Activated CD4-positive, alpha-beta T cell treated with anti-CD3 and anti-CD28 coated beads, Interleukin-2, amount 50 U/mL, for 48 hours (primary cell): ENCODE results near the gene ENDOU.

ENCODE experiments used
- DNase-seq, 2 experiments: peaks; one replicate each; pipeline ENCODE4 v3.0.0-alpha.2; 2020

The ENDOU gene

DNA sequence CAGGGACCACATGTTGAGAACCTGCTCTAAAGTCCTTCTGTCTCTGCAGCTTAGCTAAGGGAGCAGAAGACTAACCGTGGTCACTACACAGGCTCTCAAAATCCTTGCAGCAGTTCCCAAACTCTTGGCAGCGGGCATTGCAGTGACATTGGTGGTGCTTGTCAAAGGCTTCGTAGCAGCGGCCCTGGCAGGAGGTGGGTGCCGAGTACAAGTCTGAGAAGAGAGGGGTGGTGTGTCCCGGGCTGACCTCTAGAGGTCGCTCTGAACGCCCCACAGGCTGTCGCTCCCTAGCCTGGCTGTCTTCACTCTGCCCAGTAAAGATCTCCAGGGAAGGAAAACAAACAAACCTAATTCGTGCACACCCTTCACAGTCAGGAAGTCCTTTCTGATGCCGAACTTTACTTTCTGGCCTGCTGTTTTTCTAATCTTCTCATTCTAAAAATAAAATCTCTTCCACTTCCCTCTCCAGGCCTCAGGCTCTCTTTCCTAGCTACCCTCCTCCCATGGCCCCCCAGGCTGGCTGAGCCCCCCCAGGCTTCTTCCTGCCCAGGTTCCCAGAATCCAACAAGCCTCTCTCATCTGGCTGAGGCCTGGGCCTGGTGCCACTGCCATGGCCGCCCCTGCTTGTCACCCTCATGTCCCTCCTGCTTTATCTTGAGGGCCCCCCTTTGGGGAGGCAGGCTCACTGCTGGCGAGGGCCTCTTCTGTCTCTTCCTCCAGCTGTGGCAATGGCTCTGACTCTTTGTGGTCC, 7.7 kb downstream of the ENDOU start:
- peak; percentile 47 to 61 for DNase-seq

GRCh38 chr12:47717046-47717442, 8.2 kb downstream of the ENDOU start:
- DNase-seq = no peak

DNA sequence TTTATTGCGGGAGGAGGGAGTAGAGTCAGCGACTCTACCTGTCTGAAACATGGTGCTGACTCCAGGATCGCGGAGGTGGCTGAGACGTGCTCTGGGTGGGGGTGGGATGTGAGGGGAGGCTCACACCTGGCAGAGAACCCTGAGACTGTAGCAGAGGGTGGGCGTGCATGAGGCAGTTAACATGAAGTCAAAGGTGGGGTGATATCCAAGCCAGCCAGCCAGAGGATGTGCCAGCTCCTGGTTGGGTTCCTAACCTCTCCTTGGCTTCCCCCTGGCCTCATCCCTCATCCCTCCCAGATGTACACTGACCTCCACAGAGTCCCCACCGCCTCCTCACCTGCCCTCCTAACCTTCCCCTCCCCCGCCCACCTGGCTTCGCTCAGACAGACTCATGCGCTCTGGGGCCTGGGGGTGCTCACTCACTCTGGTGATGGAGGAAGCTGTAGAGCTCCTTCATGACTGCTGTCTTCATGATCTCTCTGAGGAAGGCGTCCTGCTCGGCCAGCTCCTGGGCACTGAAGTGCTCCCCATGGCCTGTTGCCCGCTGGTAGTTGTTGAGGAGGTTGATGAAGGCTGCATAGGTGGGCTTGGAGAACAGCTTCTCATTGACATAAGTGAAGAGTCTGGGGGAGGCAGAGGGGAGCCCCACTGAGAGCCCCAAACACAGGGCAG, 9.3 kb downstream of the ENDOU start:
- DNase-seq = no peak

- DNase-seq = peak; percentile 78 to 84
Measured at GRCh38 chr12:47715393-47715876, 9.9 kb downstream of the ENDOU start.

DNA sequence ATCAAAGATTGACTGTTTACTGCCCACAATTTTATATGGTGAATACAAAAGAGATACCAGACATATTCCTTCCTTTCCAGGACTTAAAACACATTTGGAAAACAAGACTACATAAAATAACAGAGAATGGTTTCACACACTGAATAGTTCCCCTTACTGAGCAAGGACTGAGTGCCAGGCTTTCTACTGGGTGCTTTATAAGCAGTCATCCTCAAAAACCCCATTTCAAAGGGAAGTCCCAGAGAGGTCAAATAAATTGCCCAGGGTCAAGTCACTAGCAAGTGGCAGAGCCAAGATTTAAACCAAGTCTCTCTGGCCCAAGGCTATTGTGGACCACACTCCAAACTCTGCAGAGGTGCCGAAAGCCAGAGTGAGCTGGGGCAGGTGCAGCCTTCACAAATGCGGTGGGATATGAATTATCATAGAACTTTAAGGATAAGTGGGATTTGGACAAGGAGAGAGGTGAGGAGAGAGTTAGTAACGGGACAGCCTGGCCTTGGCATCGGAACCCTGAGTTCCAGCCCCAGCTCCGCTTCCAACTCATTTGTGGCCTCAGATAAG, 10.4 kb downstream of the ENDOU start:
- DNase-seq = no peak

DNA sequence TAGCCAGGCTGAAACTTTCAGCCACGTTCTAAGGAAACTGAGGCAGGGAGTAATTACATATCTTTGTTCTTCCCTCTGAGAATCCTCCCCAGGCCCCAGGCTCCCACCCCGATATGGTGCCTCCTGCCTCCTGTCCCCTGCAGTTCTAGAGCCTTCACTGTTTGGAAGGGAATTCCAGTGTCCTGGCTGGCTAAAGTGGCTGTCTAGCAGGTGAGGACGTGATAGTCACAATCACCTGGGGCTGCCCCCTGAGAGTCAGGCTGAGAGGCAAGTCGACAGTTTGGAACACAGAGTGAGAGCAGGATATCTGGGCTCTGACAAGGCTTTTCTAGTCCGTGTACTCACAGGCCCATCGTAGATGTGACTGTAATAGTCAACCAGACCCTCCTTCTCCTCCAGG, 13.1 kb downstream of the ENDOU start:
- no peak for DNase-seq

- no peak for DNase-seq
Measured at GRCh38 chr12:47711448-47711847, 13.8 kb downstream of the ENDOU start.

GRCh38 chr12:47710278-47710677, 15.0 kb downstream of the ENDOU start:
- DNase-seq = no peak

GRCh38 chr12:47709671-47710070, 15.6 kb downstream of the ENDOU start:
- DNase-seq = no peak

DNA sequence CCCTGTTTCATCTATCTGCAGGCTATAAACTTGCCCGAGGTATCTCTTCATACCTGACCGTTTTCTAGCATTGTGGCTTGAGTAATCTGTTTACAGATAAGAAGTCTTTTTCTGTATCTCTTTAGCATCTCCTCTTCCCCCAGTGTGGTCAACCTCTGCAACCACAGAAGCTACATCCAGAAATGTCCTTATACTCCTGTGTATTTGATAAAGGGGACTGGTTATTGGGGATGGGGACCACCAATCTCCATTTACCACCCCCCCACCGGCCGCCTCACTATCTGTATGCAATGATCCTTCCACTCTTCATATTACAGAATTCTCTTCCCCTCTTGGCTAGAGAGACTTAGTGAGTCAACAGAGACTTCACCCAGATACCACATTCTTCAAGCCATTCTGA, 16.1 kb downstream of the ENDOU start:
- no peak for DNase-seq

DNA sequence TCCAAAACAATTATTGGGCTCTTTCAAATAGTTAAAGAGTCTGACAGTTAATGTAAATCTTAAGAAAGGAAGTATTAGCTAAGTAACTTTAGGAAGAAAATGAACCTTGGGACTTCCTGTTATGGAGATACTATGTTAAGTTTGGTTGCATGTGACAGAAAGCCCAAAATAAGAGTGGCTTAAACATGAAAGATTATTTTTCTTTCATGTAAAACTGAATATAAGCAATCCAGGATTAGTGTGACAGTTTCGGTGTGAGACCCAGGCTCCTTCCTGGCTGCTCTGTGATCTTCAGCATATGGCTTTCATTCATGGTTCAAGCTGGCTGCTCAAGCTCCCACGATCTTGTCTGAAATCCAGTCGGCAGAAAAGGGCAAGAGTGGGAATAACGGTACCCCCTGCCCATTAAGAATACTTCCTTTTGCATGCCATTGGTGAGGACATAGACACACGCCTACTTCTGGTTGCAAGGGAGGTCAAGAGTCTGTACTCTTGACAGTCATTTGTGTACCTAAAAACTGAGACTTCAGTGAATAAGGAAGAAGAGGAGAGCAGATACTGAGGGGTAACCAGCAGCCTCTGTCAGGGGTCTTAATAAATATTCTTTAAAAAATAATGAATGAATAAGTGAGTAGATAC, 17.3 kb downstream of the ENDOU start:
- DNase-seq = no peak

- DNase-seq = no peak
Measured at GRCh38 chr12:47707355-47707754, 17.9 kb downstream of the ENDOU start.

GRCh38 chr12:47705566-47706425, 19.5 kb downstream of the ENDOU start, which contains the start of gene RPAP3:
Gene RPAP3 (minus strand): TSS chr12:47706030. CDS start chr12:47702840, 3,190 bp downstream.
- DNase-seq = peak; percentile 99

DNA sequence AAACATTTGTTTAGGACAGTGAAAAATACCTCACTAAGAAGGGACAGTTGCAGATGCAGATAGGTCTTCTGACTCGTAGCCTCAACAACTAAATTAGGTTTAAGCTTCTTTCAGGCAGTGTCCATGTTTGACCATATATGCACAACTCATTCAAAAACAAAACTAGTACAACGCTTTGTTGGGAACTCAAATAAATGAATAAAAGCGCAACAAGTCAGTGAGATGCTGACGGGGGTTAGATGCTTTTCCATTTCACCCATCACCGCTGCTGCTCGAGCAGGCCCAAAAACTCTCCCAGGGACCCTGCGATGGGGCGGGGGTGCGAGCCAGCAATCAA, 20.1 kb downstream of the ENDOU start:
- DNase-seq = no peak

DNA sequence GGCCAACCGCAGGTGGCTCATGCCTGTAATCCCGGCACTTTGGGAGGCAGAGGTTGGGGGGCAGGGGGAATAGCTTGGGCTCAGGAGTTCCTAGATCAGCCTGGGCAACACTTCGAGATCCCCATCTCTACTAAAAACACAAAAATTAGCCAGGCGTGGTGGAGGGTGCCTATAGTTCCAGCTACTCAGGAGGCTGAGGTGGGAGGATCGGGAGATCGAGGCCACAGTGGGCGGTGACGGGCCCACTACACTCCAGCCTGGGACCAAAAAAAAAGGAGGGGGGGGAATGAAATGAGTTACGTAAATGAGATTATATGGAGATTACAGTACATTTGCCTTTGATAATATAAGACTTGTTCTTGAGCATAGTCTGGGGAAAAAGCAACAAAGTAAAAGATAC, 20.6 kb downstream of the ENDOU start:
- DNase-seq = no peak

- DNase-seq = no peak
Measured at GRCh38 chr12:47700263-47700662, 25.0 kb downstream of the ENDOU start.

GRCh38 chr12:47698631-47699030, 26.7 kb downstream of the ENDOU start:
- no peak for DNase-seq

- DNase-seq = no peak
Measured at GRCh38 chr12:47698055-47698454, 27.2 kb downstream of the ENDOU start.

GRCh38 chr12:47689215-47689614, 36.1 kb downstream of the ENDOU start:
- no peak for DNase-seq

DNA sequence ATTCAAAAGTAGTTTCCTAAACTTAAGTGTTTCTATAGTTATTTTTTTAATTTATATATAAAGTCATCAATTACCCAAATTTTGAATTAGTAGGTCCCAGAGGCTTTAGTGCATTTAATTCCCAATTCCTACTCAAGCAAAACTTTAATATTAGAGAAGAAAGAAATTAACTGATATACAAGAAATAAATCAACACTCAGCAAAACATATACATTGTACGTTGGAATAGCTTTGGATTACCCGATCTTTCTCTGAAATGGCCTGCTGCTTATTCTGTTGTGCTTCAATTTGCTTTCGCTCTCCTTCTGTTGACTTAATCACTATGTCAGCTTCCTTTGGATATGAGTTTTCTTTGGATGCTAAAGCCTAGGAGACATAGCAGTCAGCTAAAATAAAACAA, 37.7 kb downstream of the ENDOU start:
- DNase-seq = no peak

GRCh38 chr12:47686645-47687240, 38.5 kb downstream of the ENDOU start:
- no peak for DNase-seq

GRCh38 chr12:47679785-47680184, 45.5 kb downstream of the ENDOU start:
- DNase-seq = no peak
